Right renal cortex interstitium (tissue), 3 donors: ENCODE data around the gene FAM118A. TPM values are rescaled to one million over a fixed set of nuclear protein-coding genes. Genes with fewer than 3 reads are reported as not detected.
"Not testable (repeated sequence)": the region's sequence is repeated elsewhere in the genome, so short reads cannot be mapped to it uniquely, and the experiment has no call there.

ENCODE experiments used
- DNase-seq, 3 donors: peaks; one replicate each; pipeline ENCODE4 v3.0.0-alpha.2; 2013; ENCODE audit warnings: low read depth in 3 of 3, low spot score in 2 of 3
- polyA plus RNA-seq, 3 donors: library from polyadenylated mRNA; unstranded; fragments of 120-200 nt; gene quantifications; one replicate each; pipeline ENCODE4 v1.2.1, GENCODE V29; 2013; ENCODE audit not compliant: insufficient read length in 3 of 3

The FAM118A gene
- polyA plus RNA-seq, 3 donors, result 16.8 to 21.5 (median 19.7) TPM

GRCh38 chr22:45280587-45280980, 29.1 kb upstream of the FAM118A start:
- DNase-seq, result no peak

DNA sequence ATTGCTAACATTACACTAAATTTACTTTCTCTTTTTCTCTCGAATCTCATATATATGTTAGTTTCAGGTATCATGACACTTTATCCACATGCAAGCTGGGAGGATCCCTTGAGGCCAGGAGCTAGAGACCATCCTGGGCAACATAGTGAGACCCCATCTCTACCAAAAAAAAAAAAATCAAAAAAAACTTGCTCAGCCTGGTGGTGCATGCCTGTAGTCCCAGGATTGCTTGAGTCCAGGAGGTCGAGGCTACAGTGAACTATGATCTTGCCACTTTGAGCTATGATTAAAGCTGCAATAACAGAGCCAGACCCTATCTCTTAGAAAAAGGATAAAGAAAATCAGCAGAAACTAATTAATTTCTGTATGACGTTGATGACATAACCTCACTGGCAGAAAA, 28.7 kb upstream of the FAM118A start:
- no peak for DNase-seq

GRCh38 chr22:45284705-45285262, 24.9 kb upstream of the FAM118A start, which contains the start of gene UPK3A:
Gene UPK3A (plus strand): TSS chr22:45284949. CDS start chr22:45285014, 65 bp downstream.
- DNase-seq, result no peak

DNA sequence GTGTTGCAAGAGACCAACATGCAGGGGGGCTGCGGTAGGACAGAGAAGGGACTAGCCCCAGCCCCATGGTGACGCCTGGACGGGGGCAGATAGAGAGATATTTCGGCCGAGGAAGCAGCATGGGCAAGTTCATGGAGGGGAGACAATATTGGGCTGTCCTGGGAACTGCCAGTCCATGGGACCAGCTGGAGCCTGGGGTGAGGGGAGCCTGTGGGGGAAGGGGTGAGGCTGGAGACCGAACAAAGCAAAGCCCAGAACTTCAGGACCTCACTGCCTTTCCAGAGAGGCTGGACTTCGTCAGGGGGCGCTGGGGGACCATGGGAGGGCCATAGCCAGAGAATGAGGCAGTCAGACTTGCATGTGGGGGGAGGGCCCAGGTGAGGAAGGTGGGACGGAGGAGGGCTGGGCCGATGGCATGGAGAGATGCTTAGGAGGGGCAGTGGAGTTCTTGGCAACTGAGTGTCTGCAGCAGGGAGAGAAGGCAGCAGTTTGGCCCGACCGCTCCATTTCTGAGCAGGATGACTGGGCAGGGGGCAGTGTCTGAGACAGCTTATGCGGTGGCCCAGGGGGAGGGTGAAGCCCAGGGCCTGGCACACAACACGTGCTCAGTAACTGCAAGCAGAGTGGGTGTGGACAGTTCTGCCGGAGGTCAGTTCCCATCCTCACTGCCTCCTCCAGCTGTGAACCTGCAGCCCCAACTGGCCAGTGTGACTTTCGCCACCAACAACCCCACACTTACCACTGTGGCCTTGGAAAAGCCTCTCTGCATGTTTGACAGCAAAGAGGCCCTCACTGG, 24.3 kb upstream of the FAM118A start:
- no peak for DNase-seq

- DNase-seq, result no peak
Observed at GRCh38 chr22:45286854-45287551, 22.7 kb upstream of the FAM118A start.

- no peak for DNase-seq
Observed at GRCh38 chr22:45290410-45290936, 19.3 kb upstream of the FAM118A start.

GRCh38 chr22:45291061-45291930, 18.4 kb upstream of the FAM118A start:
- no peak for DNase-seq

- no peak for DNase-seq
Observed at GRCh38 chr22:45291931-45292290, 17.8 kb upstream of the FAM118A start.

- no peak for DNase-seq
Observed at GRCh38 chr22:45292731-45293442, 16.8 kb upstream of the FAM118A start.

DNA sequence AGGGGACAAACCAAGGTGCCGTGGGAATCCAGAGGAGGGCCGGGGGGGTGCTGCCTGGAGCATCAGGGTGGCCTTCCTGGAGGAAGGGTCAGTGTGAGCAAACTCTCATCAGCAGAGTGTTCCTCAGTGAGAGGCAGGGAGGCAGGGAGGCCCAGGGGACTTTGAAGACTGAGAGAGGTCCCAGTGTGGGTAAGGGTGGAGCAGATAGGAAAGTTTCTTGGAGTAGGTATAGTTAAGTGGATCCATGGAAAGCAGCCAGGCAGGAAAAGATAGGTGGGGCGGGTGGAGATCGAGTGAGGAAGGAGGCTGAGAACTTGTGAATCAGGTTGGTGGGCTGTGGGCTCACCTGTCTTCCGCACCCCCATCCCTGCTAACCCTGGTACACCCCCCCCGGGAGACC, 15.7 kb upstream of the FAM118A start:
- no peak for DNase-seq

GRCh38 chr22:45295004-45295403, 14.7 kb upstream of the FAM118A start:
- DNase-seq, result not testable (repeated sequence)

- DNase-seq, result no peak
Observed at GRCh38 chr22:45295492-45295891, 14.2 kb upstream of the FAM118A start.

GRCh38 chr22:45296628-45297297, 13.0 kb upstream of the FAM118A start:
- no peak for DNase-seq

GRCh38 chr22:45298934-45299505, 10.7 kb upstream of the FAM118A start:
- no peak for DNase-seq

- DNase-seq, result no peak
Observed at GRCh38 chr22:45302751-45303150, 7.0 kb upstream of the FAM118A start.

DNA sequence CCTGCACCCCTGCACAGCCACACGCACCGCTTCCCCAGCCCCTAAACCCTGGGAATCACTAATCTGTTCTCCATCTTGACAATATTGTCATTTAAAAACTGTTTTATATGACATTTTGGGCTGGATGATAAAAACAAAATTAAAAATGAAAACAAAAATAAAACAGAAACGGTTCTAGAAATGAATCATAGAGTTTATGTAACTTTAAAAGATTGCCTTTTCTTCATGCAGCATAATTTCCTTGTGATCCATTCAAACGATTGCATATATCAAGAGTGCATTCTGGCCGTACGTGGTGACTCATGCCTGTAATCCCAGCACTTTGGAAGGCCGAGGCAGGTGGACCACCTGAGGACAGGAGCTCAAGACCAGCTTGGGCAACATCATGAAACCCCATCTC, 6.6 kb upstream of the FAM118A start:
- no peak for DNase-seq

DNA sequence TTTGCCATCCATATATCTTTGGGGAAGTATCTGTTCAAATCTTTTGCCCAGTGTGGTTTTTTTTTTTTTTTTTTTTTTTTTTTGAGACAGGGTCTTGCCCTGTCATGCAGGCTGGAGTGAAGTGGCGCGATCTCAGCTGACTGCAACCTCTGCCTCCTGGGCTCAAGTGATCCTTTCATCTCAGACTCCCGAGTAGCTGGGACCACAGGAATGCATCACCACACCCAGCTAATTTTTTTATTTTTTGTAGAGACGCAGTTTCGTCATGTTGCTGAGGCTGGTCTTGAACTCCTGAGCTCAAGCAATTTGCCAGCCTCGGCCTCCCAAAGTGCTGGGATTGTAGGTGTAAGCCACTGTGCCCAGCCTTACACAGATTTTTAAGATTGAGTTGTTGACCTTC, 4.8 kb upstream of the FAM118A start:
- DNase-seq, result no peak

GRCh38 chr22:45305456-45306075, 4.2 kb upstream of the FAM118A start:
- no peak for DNase-seq

DNA sequence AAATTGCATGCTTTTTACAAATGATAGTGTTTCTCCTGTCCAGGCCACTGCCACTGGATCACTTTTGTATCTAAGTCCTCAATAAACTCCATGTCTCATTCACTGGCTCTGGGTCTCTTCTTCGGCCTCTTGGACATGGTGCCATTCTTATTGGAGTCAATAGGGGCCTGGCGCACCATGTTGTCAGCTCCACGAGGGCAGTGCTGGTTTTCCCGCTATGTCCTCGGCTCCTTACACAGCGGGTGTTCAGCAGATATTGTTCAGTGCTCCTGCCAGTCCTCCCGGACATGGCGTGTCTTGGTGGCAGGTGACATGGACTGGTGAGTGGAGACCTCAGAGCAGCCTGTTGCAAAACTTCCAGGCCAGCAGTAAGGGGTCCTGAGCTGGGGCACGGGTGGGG, 3.6 kb upstream of the FAM118A start:
- DNase-seq, result no peak
